NCI-H2196 (cell line): ENCODE results near the gene EP400.

Experiments
- DNase-seq: peaks from one replicate; lab custom pipeline; 2025; ENCODE audit not compliant: unreplicated experiment; lab: John Stamatoyannopoulos, UW

Gene EP400

GRCh38 chr12:131927110-131928079 is 22.3 kb upstream of the EP400 start:
- no peak for DNase-seq

- DNase-seq = no peak
These were observed 21.5 kb upstream of the EP400 start for GRCh38 chr12:131928080-131928710.

- peak; percentile 88 for DNase-seq
These were observed 20.8 kb upstream of the EP400 start, which contains the start of gene PUS1 for GRCh38 chr12:131928711-131929580. Gene PUS1, plus strand, starts transcription at chr12:131929276. Its CDS starts 447 bp downstream, at chr12:131929723.

- DNase-seq = peak; percentile 4
These were observed 19.9 kb upstream of the EP400 start for GRCh38 chr12:131929581-131930456.

GRCh38 chr12:131930510-131930909 is 19.2 kb upstream of the EP400 start:
- DNase-seq = no peak

- DNase-seq = no peak
These were observed 16.4 kb upstream of the EP400 start for GRCh38 chr12:131933387-131933786.

- no peak for DNase-seq
These were observed 15.2 kb upstream of the EP400 start for GRCh38 chr12:131934535-131934934.

GRCh38 chr12:131938082-131938481 is 11.7 kb upstream of the EP400 start:
- DNase-seq = no peak

- DNase-seq = no peak
These were observed 10.7 kb upstream of the EP400 start for GRCh38 chr12:131939007-131939406.

GRCh38 chr12:131940141-131940547 is 9.6 kb upstream of the EP400 start:
- no peak for DNase-seq

GRCh38 chr12:131941116-131941986 is 8.4 kb upstream of the EP400 start:
- DNase-seq = no peak

GRCh38 chr12:131941987-131942341 is 7.8 kb upstream of the EP400 start:
- no peak for DNase-seq

GRCh38 chr12:131942671-131943070 is 7.1 kb upstream of the EP400 start:
- DNase-seq = no peak

- DNase-seq = no peak
These were observed 6.4 kb upstream of the EP400 start for GRCh38 chr12:131943389-131943788.

GRCh38 chr12:131943876-131944275 is 5.9 kb upstream of the EP400 start:
- DNase-seq = no peak

GRCh38 chr12:131944601-131945251 is 5.0 kb upstream of the EP400 start:
- DNase-seq = no peak

- no peak for DNase-seq
These were observed 3.0 kb upstream of the EP400 start for GRCh38 chr12:131946757-131947156.

- no peak for DNase-seq
These were observed 2.2 kb upstream of the EP400 start for GRCh38 chr12:131947482-131948027.
